Fibroblast of lung (primary cell): ENCODE data around the gene APOO.

ENCODE experiments used
- EZH2 ChIP-seq: IDR thresholded peaks from 2 replicates; pipeline ENCODE4 v1.5.1; 2012; ENCODE audit warnings: low read length, control low read depth, mild to moderate bottlenecking; ENCODE audit errors: missing control alignments
- TF ChIP-seq, protein P1 (sequence below), 2 donors: IDR thresholded peaks in 1 of 2; conservative IDR thresholded peaks in 1 of 2; 1 replicate in 1 of 2; 2 replicates in 1 of 2; pipeline ENCODE4 v1.5.1; 2011 to 2012; ENCODE audit warnings: low read length in 2 of 2, control low read depth in 1 of 2, inconsistent platforms in 1 of 2, low read depth in 1 of 2, mild to moderate bottlenecking in 1 of 2

DNA sequence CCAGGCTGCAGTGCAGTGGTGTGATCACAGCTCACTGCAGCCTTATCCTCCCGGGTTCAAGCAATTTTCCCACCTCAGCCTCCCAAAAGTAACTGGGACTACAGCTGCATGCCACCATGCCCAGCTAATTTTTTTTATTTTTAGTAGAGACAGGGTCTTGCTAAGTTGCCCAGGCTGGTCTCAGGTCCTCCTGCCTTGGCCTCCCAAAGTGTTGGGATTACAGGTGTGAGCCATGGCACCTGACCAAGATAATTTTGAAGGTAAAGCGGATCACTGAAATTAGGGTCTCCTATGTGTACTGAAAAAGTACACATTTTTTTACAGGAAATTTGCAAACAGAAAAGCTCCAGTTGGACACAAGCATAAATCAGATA, 120.0 kb downstream of the APOO start:
- no peak for TF ChIP-seq EZH2
- TF ChIP-seq, protein P1, sequence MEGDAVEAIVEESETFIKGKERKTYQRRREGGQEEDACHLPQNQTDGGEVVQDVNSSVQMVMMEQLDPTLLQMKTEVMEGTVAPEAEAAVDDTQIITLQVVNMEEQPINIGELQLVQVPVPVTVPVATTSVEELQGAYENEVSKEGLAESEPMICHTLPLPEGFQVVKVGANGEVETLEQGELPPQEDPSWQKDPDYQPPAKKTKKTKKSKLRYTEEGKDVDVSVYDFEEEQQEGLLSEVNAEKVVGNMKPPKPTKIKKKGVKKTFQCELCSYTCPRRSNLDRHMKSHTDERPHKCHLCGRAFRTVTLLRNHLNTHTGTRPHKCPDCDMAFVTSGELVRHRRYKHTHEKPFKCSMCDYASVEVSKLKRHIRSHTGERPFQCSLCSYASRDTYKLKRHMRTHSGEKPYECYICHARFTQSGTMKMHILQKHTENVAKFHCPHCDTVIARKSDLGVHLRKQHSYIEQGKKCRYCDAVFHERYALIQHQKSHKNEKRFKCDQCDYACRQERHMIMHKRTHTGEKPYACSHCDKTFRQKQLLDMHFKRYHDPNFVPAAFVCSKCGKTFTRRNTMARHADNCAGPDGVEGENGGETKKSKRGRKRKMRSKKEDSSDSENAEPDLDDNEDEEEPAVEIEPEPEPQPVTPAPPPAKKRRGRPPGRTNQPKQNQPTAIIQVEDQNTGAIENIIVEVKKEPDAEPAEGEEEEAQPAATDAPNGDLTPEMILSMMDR (conservative IDR thresholded peaks at IDR 0.05 in 1 of 2, IDR thresholded peaks at IDR 0.05 in 1 of 2; ENCODE audit: low read depth in 1 of 2, low read length in 2 of 2) = no peak
